NCI-H1092 (cell line): ENCODE data around the gene OR2L13.
"Not testable (repeated sequence)": the region's sequence is repeated elsewhere in the genome, so short reads cannot be mapped to it uniquely, and the experiment has no call there.

ENCODE experiments used
- DNase-seq: peaks from one replicate; lab custom pipeline; 2025; lab: John Stamatoyannopoulos, UW

The OR2L13 gene, protein sequence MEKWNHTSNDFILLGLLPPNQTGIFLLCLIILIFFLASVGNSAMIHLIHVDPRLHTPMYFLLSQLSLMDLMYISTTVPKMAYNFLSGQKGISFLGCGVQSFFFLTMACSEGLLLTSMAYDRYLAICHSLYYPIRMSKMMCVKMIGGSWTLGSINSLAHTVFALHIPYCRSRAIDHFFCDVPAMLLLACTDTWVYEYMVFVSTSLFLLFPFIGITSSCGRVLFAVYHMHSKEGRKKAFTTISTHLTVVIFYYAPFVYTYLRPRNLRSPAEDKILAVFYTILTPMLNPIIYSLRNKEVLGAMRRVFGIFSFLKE

DNA sequence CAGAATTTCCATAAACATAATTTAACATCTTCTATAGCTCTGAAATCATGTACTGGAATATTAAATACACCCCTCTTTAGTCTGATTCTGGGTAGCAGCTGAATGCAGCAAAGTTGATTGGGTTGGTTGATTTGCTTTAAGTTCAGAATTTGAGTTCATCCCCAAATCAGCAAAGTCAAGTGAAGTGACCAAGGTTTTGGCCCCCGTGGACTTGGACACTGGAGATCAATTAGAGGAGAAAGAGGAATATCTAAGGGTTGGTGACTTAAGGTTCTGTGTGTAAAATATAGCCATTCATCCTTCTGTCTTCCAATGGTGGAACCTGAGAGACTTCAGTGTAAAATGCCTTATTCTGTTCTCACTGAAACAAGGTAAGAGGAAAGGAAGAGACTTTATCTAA lies at the start of gene OR2L13:
Gene OR2L13 (plus strand): TSS at position 301 of the 400 bp plus-strand sequence. CDS start 4,192 bp downstream, outside the sequence.
- no peak for DNase-seq

DNA sequence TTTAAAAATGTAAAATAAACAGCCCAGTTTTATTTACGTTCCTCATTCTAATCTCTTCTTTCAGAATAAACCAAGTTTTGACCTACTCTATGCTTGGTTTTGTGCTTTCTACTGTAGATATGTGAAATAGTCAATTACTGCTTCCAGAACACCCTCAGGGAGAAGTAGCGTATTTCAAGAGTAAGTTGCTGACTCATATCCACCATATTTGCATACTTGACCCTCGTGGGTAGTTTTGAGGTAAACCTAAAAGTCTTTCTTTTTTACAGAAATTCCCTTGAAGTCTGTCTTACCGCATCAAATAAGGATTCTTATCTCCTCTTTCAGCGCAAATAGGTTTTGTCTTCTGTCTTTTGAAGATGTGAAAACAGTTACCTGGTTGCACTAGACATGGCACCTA lies 49.8 kb upstream of the OR2L13 start:
- DNase-seq = no peak

DNA sequence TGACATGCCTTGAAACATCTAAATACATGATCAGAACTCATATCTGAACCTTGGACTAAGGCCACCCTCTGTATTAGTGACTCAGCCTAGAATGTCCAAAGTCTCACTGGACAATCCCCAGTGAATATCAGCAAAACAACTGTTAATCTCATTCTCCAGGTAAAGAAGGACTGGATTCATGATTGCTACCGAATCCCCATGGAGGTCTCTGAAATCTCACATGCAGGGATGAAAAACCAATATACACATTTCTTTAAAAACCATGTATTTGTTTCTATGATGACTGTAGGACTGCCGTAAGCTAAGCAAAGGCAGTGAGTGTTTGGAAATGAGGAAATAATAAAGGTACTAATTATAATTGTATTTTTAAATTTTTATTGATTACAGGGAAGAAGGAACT lies 48.4 kb upstream of the OR2L13 start, which contains the start of gene OR2L3:
Gene OR2L3 (plus strand): TSS at position 301 of the 400 bp plus-strand sequence. CDS start 13,846 bp downstream, outside the sequence.
- no peak for DNase-seq

DNA sequence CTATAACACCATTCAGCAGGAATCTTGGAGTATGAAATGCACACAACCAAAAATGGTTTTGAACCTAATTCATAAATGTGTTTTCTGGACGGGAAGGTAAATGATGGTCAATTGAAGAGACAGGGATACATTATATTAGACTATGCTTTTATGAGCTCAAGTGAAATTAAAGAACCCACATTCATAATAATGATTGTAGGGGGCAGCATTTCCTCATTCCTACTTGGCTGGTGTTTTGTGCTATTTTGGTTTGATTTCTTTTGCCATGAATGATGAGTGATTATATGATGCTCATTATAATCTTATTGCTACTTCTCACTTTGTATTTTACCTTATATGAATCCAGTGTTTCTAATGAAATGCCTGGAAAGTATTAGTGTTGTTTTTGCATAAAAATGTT lies 48.0 kb upstream of the OR2L13 start:
- no peak for DNase-seq

DNA sequence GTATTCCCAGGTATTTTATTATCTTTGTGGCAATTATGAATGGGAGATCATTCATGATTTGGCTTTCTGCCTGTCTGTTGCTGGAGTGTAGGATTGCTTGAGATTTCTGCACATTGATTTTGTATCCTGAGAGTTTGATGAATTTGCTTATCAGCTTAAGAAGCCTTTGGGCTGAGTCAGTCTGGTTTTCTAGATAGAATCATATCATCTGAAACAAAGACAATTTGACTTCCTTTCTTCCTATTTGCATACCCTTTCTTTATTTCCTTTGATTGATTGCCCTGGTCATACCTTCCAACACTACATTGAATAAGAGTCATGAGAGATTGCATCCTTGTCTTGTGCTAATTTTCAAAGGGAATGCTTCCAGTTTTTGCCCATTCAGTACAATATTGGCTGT lies 40.3 kb upstream of the OR2L13 start:
- no peak for DNase-seq

DNA sequence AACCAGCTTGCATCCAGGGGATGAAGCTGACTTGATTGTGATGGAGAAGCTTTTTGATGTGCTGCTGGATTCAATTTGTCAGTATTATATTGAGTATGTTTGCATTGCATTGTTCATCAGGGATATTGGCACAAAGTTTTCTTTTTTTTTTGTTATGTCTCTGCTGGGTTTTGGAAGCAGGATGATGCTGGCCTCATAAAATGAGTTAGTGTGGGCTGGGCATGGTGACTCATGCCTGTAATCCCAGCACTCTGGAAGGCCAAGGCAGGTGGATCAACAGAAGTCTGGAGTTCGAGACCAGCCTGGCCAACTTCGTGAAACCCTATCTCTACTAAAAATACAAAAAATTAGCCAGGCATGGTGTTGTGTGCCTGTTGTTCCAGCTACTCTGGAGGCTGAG lies 39.7 kb upstream of the OR2L13 start:
- no peak for DNase-seq

DNA sequence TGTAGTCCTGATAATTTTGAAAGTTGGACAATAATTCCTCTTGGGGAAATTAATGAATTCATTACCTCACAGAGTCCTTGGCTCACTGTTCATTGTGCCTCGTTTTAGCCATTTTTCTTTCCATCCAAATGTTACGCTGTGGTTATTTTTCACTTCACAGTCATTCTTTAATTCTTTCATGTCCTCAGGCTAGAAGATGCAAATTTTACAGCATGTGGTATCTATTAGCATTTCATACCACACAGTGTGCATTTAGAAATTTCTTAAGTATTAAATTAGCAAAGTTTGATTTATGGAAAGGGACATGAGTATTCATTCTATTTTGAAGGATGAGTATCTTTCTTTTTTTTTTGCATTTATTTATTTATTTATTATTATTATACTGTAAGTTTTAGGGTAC lies 29.9 kb upstream of the OR2L13 start:
- no peak for DNase-seq

DNA sequence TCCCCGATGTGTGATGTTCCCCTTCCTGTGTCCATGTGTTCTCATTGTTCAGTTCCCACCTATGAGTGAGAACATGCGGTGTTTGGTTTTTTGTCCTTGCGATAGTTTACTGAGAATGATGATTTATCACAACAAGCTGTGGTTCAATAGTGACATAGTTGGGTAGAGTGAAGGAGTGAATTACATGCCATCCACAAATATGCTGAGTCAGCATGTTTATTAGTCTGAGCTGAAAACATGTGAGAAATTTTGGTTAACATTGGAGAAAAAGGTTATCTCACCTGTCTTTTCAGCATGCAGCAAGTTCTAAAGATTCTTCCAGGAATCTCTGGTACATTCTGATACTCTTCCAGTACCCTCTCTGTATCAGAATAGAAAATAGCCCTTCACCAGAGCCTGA lies 29.4 kb upstream of the OR2L13 start:
- DNase-seq = no peak

DNA sequence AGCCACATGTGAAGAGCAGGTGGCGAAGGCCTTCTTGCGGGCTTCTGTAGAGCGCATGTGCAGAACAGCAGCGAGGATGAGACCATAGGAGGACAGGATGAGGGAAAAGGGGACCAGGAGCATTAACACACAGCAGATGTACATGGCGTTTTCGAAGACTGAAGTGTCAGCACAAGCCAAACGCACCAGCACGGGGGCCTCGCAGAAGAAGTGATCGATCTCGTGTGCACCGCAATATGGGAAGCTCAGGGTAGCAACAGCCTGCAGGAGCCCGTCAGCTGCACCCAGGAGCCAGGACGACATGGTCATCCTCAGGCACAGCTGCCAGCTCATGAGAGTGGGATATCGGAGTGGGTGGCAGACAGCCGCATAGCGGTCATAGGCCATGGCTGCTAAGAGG lies 11.1 kb upstream of the OR2L13 start:
- not testable (repeated sequence) for DNase-seq

DNA sequence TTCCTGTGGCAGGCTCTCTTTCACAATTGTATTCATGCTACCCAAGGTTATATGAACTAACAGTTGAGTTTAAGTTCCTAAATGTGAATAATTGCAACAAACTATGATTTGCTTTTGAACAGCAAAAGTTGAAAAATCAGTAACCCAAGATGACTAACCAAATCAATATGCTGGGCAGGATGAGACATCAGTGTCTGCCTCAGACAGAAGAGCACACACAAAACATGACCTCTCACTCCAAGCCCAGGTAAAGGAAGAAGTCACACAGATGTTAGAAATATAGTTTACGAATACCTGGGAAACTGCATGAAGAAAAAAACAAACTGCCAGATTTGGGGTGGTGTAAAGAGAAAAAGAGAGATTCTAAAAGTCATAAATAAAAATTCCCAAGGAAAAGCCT lies 3.5 kb downstream of the OR2L13 start:
- no peak for DNase-seq

DNA sequence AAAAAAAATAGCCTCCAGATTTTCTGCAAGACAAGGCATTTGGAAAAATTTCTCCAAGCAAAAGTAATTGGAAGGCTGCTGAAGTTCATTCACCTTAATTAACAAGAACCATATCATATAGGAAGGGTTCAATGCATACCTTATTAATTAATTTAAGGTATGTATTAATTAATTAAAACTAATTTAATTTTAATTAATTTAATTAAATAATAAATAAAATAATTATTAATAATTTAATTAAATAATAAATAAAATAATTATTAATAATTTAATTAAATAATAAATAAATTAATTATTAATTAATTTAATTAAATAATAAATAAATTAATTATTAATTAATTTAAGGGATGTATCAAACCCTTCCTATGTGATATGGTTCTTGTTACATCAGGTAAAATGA lies 7.9 kb downstream of the OR2L13 start:
- DNase-seq = no peak

DNA sequence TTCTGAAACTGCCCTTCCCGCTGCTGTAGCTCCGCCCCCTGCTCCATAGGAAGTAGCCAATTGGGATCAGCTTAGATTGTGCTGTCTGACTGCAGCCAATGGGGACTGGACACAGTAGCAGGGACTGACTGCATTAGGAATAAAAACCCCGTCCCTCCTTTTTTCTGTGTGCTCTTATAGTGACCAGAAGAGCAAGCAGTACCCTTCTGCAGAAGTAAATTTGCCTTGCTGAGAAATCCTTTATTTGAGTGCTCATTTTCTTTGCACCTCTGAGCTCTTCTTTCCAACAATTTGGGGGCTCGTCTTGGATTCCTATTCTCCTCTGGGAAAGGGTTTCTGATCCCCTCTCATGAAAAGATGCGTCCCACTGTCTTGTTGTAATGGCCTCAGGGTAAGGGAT lies 16.2 kb downstream of the OR2L13 start:
- no peak for DNase-seq

DNA sequence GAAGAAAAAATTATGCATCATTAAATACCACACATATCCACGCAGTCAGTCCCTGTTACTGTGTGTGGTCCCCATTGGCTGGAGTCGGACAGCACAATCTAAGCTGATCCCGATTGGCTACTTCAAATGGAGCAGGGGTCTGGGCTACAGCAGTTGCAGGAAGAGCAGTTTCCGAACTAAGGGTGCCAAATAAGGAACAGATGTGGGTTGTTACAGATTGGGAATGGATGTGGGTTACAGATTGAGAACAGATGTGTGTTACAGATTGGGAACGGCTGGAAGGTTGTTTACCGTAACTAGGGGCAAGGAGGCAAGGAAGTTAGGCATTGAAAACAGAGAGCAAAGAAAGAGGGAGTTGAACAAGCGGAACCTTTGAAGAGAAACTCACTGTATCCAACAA lies 19.9 kb downstream of the OR2L13 start:
- DNase-seq = no peak

DNA sequence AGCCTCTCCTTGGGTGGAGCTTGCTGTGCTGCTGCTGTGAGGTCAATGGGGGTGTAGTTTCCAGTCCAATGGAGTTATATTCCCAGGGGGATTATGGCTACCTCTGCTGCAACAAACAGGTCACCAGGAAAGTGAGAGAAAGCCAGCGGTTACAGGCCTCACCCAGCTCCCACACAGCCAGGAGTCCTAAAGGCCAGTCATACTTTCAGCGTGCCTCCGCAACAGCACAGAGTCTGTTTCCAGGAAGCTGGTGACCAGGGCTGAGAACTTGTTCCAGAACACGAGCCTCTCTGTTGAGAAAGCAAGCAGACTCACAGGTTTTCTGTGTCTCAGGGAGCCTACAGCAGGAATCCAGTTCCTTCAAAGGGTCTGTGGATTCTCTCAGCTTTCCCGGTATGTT lies 32.7 kb downstream of the OR2L13 start:
- no peak for DNase-seq

DNA sequence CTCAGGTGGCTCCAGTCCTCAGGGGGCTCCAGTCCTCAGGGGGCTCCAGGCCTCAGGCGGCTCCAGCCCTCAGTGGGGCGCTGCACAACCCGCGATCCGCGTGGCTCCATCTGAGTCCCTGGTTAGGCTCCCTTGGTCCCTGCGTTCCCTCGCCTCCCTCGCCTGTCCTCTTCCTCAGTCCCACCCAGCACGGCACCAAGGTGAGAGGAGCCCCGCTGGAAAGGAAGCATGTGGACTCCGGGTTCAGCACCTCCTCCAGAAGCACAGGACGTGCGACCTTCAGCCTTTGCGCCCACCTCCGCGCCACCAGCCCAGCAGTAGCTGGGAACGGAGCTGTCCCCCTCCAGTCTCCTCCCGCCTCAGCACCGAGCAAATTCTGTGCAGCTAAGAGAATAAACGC lies 41.8 kb downstream of the OR2L13 start:
- no peak for DNase-seq

DNA sequence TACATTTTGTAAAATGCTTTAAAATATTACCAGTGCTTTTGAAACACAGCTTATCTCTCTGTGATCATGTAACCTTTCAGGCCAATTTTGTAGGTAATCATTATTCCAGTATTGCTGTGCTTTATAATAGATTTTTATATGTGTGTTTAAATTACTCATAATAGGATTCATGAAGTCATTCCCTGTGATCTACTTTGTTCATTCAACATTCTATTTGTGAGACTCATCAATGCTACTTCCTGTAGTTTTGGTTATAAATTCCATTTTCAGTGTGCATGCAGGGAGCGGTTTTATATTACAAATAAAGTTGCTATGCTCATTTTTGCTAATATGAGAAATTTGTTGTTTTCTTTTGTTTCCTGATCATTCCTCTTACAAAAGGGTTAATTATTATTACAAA lies 45.9 kb downstream of the OR2L13 start:
- DNase-seq = no peak

DNA sequence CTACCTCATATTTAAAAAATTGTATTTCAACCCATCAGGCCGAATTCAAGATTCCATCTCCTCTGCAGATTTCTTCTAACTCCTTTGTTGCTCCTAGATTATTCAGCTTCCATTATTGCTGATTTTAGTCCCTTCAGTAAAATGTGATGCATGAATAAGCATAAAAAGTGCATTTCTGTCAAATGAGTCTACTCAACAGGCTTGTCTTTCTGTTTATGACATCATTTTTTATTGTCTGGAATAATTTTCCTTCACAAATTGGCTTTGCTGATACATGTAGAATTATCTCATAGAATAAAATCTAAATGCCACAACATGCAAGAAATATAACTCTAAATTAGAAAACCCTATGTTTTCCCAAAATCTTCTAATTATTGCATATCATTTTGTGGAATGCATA lies 48.3 kb downstream of the OR2L13 start:
- no peak for DNase-seq

DNA sequence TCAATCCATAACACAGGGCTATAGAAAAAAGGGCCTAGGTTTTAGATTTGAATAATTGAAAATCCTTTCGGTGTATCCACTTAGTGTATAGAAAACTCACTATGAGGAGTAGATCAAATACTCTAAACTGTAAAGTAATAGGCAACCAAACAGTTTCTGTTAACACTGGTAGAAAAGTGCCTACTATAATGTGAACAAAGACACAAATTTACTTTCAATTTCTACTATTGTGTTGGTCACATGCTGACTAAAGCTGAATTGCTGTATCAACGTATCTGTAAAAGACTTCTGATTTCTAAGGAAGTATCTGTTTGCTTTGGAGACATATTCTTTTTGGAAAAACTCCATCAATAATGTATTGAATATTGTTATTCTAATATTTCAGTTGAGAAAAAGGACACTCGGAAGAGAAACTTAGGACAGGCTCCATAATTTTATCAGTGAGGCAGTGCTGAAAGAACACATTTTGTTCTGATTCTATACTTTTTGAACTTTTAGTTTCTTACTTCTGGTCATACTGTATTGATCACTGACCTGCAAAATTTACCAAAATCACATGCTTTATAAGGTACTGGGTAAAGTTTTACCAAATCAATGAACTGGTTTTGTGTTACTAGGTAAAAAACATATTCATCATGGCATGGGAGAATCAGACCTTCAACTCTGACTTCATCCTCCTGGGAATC lies 49.7 kb downstream of the OR2L13 start, which contains the start of gene OR2M5:
Gene OR2M5 (plus strand): TSS at position 636 of the 686 bp plus-strand sequence. CDS start 0 bp downstream, at position 636.
- no peak for DNase-seq
